HepG2 (cell line): ENCODE data around the gene ADGRV1. TPM values are rescaled to one million over a fixed set of nuclear protein-coding genes. Genes with fewer than 3 reads are reported as not detected.
A peak's percentile ranks its signal among the peaks of the same experiment; 100 is the strongest.

Source experiments
- ISL2 ChIP-seq: sonication (generic); formaldehyde crosslinking; IDR thresholded peaks from 2 replicates; pipeline ENCODE4 v1.5.0; 2020; ENCODE audit warnings: missing genetic modification reagents
- KLF11 ChIP-seq: IDR thresholded peaks from 2 replicates; pipeline ENCODE4 v1.6.1; 2016; ENCODE audit warnings: missing compliant biosample characterization
- NCOR1 ChIP-seq: fragments of 200-600 bp; sonication (generic); IDR thresholded peaks from 2 replicates; pipeline ENCODE4 v1.7.0; 2017; ENCODE audit warnings: antibody characterized with exemption, low read length, borderline replicate concordance
- NFKB2 ChIP-seq: sonication (generic); formaldehyde crosslinking; IDR thresholded peaks from 2 replicates; pipeline ENCODE4 v1.4.0; 2020; ENCODE audit warnings: missing genetic modification reagents, borderline replicate concordance
- PATZ1 ChIP-seq: sonication (generic); formaldehyde crosslinking; IDR thresholded peaks from 2 replicates; pipeline ENCODE4 v1.4.0; 2020; ENCODE audit warnings: missing genetic modification reagents
- PAWR ChIP-seq: sonication (generic); formaldehyde crosslinking; IDR thresholded peaks from 2 replicates; pipeline ENCODE4 v1.4.0; 2020; ENCODE audit warnings: missing genetic modification reagents, mild to moderate bottlenecking, borderline replicate concordance
- TARDBP ChIP-seq: sonication (generic); formaldehyde crosslinking; IDR thresholded peaks from 2 replicates; pipeline ENCODE4 v1.8.0; 2022; ENCODE audit warnings: mild to moderate bottlenecking, missing genetic modification reagents
- TFAP4 ChIP-seq: sonication (generic); IDR thresholded peaks from 2 replicates; pipeline ENCODE4 v1.6.1; 2016; ENCODE audit warnings: low read depth, borderline replicate concordance
- ZIK1 ChIP-seq: sonication (generic); formaldehyde crosslinking; IDR thresholded peaks from 2 replicates; pipeline ENCODE4 v1.5.0; 2020; ENCODE audit warnings: mild to moderate bottlenecking, low read depth, missing genetic modification reagents, borderline replicate concordance
- ZNF547 ChIP-seq: sonication (generic); formaldehyde crosslinking; IDR thresholded peaks from 2 replicates; pipeline ENCODE4 v1.5.1; 2020; ENCODE audit warnings: mild to moderate bottlenecking, missing genetic modification reagents
- ZNF770 ChIP-seq: sonication (generic); formaldehyde crosslinking; IDR thresholded peaks from 2 replicates; pipeline ENCODE4 v1.5.0; 2020; ENCODE audit warnings: mild to moderate bottlenecking, missing genetic modification reagents
- ZXDC ChIP-seq: sonication (generic); formaldehyde crosslinking; IDR thresholded peaks from 2 replicates; pipeline ENCODE4 v1.5.0; 2020; ENCODE audit warnings: mild to moderate bottlenecking, missing genetic modification reagents
- polyA plus RNA-seq, 8 experiments: library from polyadenylated mRNA; depleted of rRNA in 3 of 8; stranded (reverse) in 7 of 8; unstranded in 1 of 8; fragments of >200 nt; fragmentation: Illumina TruSeq in 4 of 8; extraction: Trizol in 4 of 8; gene quantifications; 2 replicates each; pipeline versions ENCODE4 v1.2.1 to v1.2.3, GENCODE V29; 2011 to 2016; ENCODE audit warnings: low read depth in 4 of 8, missing spikeins in 1 of 8, mixed read lengths in 1 of 8; ENCODE audit not compliant: insufficient read depth in 1 of 8
- total RNA-seq, 5 experiments: library from RNA; depleted of rRNA; stranded (reverse); fragments of >200 nt; fragmentation: Illumina TruSeq; extraction: Trizol; gene quantifications; 2 replicates each; pipeline ENCODE4 v1.2.3, GENCODE V29; 2016; ENCODE audit warnings: low read depth in 1 of 5
- TF ChIP-seq, protein P1 (sequence below): sonication (generic); formaldehyde crosslinking; IDR thresholded peaks from 2 replicates; pipeline ENCODE4 v1.4.0; 2020; ENCODE audit warnings: missing genetic modification reagents, mild to moderate bottlenecking, borderline replicate concordance
- TF ChIP-seq, protein P2 (sequence below): sonication (generic); formaldehyde crosslinking; IDR thresholded peaks from 2 replicates; pipeline ENCODE4 v1.4.0; 2020; ENCODE audit warnings: missing genetic modification reagents, mild to moderate bottlenecking, borderline replicate concordance

Gene ADGRV1
- total and polyA plus RNA-seq, 2 of the 13 experiments (the other 11 are each of a cell fraction or from before 2014, with no cell fraction given), result 1.7 to 3.9 TPM

- TF ChIP-seq, protein P1, sequence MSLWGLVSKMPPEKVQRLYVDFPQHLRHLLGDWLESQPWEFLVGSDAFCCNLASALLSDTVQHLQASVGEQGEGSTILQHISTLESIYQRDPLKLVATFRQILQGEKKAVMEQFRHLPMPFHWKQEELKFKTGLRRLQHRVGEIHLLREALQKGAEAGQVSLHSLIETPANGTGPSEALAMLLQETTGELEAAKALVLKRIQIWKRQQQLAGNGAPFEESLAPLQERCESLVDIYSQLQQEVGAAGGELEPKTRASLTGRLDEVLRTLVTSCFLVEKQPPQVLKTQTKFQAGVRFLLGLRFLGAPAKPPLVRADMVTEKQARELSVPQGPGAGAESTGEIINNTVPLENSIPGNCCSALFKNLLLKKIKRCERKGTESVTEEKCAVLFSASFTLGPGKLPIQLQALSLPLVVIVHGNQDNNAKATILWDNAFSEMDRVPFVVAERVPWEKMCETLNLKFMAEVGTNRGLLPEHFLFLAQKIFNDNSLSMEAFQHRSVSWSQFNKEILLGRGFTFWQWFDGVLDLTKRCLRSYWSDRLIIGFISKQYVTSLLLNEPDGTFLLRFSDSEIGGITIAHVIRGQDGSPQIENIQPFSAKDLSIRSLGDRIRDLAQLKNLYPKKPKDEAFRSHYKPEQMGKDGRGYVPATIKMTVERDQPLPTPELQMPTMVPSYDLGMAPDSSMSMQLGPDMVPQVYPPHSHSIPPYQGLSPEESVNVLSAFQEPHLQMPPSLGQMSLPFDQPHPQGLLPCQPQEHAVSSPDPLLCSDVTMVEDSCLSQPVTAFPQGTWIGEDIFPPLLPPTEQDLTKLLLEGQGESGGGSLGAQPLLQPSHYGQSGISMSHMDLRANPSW, result no peak
- TF ChIP-seq ZXDC, result no peak; the same call in 1 of the 2 replicates
- peak; percentile 54; the same call in 1 of the 2 replicates for TF ChIP-seq TFAP4
- peak; percentile 51 for TF ChIP-seq TARDBP
- TF ChIP-seq, protein P2, sequence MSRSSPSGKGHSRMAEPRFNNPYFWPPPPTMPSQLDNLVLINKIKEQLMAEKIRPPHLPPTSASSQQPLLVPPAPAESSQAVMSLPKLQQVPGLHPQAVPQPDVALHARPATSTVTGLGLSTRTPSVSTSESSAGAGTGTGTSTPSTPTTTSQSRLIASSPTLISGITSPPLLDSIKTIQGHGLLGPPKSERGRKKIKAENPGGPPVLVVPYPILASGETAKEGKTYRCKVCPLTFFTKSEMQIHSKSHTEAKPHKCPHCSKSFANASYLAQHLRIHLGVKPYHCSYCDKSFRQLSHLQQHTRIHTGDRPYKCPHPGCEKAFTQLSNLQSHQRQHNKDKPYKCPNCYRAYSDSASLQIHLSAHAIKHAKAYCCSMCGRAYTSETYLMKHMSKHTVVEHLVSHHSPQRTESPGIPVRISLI (CRISPR knock-in tag), result peak; percentile 36; the same call in 1 of the 2 replicates
- 0 out of 2 replicates have a peak, but pooled peaks have one; percentile 46 for TF ChIP-seq PAWR (CRISPR knock-in tag)
- no peak for TF ChIP-seq ZNF547 (CRISPR knock-in tag)
- peak; percentile 78; the same call in 1 of the 2 replicates for TF ChIP-seq ZIK1 (CRISPR knock-in tag)
- TF ChIP-seq ISL2 (CRISPR knock-in tag), result no peak
- peak; percentile 16; the same call in 1 of the 2 replicates for TF ChIP-seq NCOR1
- peak; percentile 71 for TF ChIP-seq PATZ1
- TF ChIP-seq NFKB2 (CRISPR knock-in tag), result no peak; the same call in 1 of the 2 replicates
- 0 out of 2 replicates have a peak, but pooled peaks have one; percentile 19 for TF ChIP-seq KLF11 (CRISPR knock-in tag)
- TF ChIP-seq ZNF770, result peak; percentile 54; the same call in 1 of the 2 replicates
These were observed 29.2 kb upstream of the ADGRV1 start, which contains the start of gene LYSMD3 (continued) for GRCh38 chr5:90529194-90529938.
